Thoracic aorta endothelial cell (primary cell): Measurements from ENCODE around the gene TPPP3. TPM values are rescaled to one million over a fixed set of nuclear protein-coding genes. Genes with fewer than 3 reads are reported as not detected.

Experiments
- small RNA-seq: library from RNA; depleted of rRNA; stranded (forward); fragments of <200 nt; gene quantifications from one replicate; pipeline ENCODE3, GENCODE V24; 2012
- total RNA-seq: library from RNA; depleted of rRNA; stranded (reverse); fragments of >200 nt; gene quantifications from 2 replicates; pipeline ENCODE4 v1.2.3, GENCODE V29; 2012

The TPPP3 gene
- 0.07 TPM in 1 of 2 replicates, not detected in the other for total RNA-seq

DNA sequence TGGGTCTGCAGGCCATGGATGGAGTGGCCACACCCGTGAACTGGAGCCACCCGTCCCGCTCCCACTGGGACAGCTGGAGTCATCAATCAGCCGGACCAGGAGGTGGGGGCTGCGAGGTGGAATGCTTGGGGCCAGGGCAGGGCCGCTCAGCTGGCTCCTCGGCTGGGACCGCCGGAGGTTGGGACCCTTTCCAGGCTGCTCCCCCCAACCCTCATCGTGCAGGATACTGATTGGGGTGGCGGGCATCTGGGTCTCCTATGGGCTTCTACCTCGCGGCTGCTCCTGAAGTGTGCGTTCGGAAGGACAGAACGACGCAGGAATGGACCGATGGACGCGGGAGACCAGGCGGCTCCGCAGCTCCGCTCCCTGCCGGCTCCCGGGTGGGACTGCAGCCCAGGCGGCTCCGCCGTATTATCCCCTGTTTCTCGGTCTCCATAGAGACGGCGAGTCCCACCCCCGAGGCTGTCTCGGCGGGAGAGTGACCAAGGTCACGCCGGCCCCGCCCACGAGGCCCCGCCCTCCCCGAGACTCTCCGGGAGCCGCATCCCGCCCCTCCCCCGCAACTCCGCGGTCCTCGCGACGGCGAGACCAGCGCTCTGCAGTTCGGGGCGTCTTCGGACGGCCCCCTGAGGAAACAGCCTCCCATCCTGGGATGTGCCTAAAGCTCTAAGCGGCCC lies at the start of gene TPPP3:
Gene TPPP3 (minus strand): TSS at position 388 of the 677 bp plus-strand sequence. CDS start 2,387 bp downstream, outside the sequence.

GRCh38 chr16:67430977-67431774 lies 37.9 kb upstream of the TPPP3 start, which contains the start of gene HSD11B2:
Gene HSD11B2, plus strand, starts transcription at chr16:67431121. Its CDS starts 128 bp downstream, at chr16:67431249.

DNA sequence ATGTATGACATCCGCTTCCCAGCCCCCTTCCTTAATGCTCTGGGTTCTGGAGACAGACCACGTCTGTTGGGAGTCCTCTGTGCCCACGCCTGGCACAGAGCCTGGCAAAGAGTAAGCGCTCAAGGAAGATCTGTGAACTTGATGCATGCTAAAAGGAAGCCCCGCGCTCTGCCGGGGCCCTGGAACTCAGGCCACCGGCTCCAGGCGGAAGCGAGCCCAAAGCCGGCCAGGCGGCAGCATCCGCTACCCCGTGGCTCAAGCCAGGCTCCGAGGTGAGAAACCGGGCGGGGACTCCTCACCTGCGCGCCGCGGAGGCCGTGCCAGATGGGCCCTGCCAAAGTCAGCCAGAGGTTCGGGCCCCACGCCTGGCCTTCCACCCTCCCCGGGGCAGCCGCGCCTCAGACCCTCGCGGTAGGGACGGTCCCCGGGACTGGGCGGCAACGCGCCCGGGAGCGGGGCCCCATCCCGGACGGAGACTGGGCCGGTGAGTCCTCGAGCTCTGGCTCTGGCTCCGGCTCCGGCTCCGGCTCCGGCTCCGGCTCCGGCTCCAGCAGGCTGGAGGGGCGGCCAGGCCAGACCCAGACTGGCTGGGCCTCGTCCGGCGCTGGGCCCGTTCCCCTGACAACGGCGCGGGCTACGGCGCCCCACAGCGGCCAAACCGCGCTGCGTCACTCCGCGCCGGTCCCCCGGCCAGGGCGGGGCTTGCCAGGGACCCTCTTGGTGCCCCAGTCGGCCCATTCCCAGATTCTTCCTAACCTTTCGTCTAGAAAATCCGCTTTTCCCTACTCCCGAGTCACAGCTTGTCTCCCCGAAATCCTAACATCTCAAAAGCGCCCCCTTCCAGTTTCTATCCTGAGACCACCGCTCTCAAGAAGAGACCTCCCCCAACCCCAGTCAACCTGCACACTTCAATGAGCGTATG lies 22.8 kb upstream of the TPPP3 start, which contains the start of gene ZDHHC1:
Gene ZDHHC1 (minus strand): TSS at position 606 of the 922 bp plus-strand sequence. CDS start 8,702 bp downstream, outside the sequence.

Small RNA genes within 50 kb of the gene (small RNA-seq; reads per million reads assigned to genes)
- not detected for gene RNU1-123P

Other genes starting within 250 kb of the TPPP3 start
- 1.9 and 4.3 TPM in 2 replicates for gene B3GNT9, start 242.5 kb downstream of the TPPP3 start, total RNA-seq
- 10.8 and 11.6 TPM in 2 replicates for gene TRADD, start 233.6 kb downstream of the TPPP3 start, total RNA-seq
- 3.5 and 6.2 TPM in 2 replicates for gene FBXL8, start 233.5 kb downstream of the TPPP3 start, total RNA-seq
- gene HSF4, start 228.8 kb downstream of the TPPP3 start, total RNA-seq, result 0.79 and 1.9 TPM in 2 replicates
- gene NOL3, start 223.0 kb downstream of the TPPP3 start, total RNA-seq, result 7.0 and 8.2 TPM in 2 replicates
- gene MATCAP1, start 209.5 kb downstream of the TPPP3 start, total RNA-seq, result 15.4 and 16.2 TPM in 2 replicates
- gene EXOC3L1, start 203.4 kb downstream of the TPPP3 start, total RNA-seq, result 3.3 and 4.0 TPM in 2 replicates
- 82.8 and 97.1 TPM in 2 replicates for gene E2F4, start 201.3 kb downstream of the TPPP3 start, total RNA-seq
- 0.79 and 0.93 TPM in 2 replicates for gene ELMO3, start 194.4 kb downstream of the TPPP3 start, total RNA-seq
- gene TMEM208, start 166.4 kb downstream of the TPPP3 start, total RNA-seq, result 19.6 and 22.7 TPM in 2 replicates
- gene FHOD1, start 146.0 kb downstream of the TPPP3 start, total RNA-seq, result 37.4 and 38.3 TPM in 2 replicates
- 0.40 and 0.65 TPM in 2 replicates for gene SLC9A5, start 144.5 kb downstream of the TPPP3 start, total RNA-seq
- 18.1 and 28.4 TPM in 2 replicates for gene PLEKHG4, start 114.0 kb downstream of the TPPP3 start, total RNA-seq
- gene KCTD19, start 66.8 kb downstream of the TPPP3 start, total RNA-seq, result 0.13 and 0.14 TPM in 2 replicates
- 0.13 and 0.86 TPM in 2 replicates for gene LRRC36, start 66.7 kb downstream of the TPPP3 start, total RNA-seq
- gene ZDHHC1, start 23.0 kb upstream of the TPPP3 start, total RNA-seq, result 4.0 and 6.3 TPM in 2 replicates
- gene HSD11B2, start 37.6 kb upstream of the TPPP3 start, total RNA-seq, result 0.07 TPM in 1 of 2 replicates, not detected in the other
- gene ATP6V0D1, start 87.7 kb upstream of the TPPP3 start, total RNA-seq, result 80.5 and 92.9 TPM in 2 replicates
- not detected in 2 replicates for gene AGRP, start 90.0 kb upstream of the TPPP3 start, total RNA-seq
- gene RIPOR1, start 135.3 kb upstream of the TPPP3 start, total RNA-seq, result 92.2 and 93.4 TPM in 2 replicates
- 51.0 and 51.2 TPM in 2 replicates for gene CTCF, start 169.0 kb upstream of the TPPP3 start, total RNA-seq